BE2C (cell line): ENCODE results near the gene PTCH2.
"Not testable (repeated sequence)": the region's sequence is repeated elsewhere in the genome, so short reads cannot be mapped to it uniquely, and the experiment has no call there.

ENCODE experiments used
- DNase-seq: peaks from one replicate; pipeline ENCODE4 v3.0.0-alpha.2; 2020
- H3K27me3 ChIP-seq: fragments of 250-450 bp; sonication (Bioruptor Pico); 2 replicates; pipeline ENCODE4 v1.5.1; 2020; ENCODE audit warnings: mild to moderate bottlenecking
- H3K36me3 ChIP-seq: fragments of 250-450 bp; sonication (Bioruptor Pico); 2 replicates; pipeline ENCODE4 v1.5.1; 2020; ENCODE audit warnings: mild to moderate bottlenecking
- H3K4me1 ChIP-seq: fragments of 250-450 bp; sonication (Bioruptor Pico); 2 replicates; pipeline ENCODE4 v1.5.1; 2020
- H3K4me3 ChIP-seq: 2 replicates; pipeline ENCODE4 v1.5.1; 2011; ENCODE audit warnings: low read depth, low read length
- H3K9me3 ChIP-seq: fragments of 250-450 bp; sonication (Bioruptor Pico); 2 replicates; pipeline ENCODE4 v1.5.1; 2020
- TF ChIP-seq, protein P1 (sequence below): IDR thresholded peaks from 2 replicates; pipeline ENCODE4 v1.5.1; 2012; ENCODE audit warnings: mild to moderate bottlenecking, low read depth, low read length

PTCH2 gene

DNA sequence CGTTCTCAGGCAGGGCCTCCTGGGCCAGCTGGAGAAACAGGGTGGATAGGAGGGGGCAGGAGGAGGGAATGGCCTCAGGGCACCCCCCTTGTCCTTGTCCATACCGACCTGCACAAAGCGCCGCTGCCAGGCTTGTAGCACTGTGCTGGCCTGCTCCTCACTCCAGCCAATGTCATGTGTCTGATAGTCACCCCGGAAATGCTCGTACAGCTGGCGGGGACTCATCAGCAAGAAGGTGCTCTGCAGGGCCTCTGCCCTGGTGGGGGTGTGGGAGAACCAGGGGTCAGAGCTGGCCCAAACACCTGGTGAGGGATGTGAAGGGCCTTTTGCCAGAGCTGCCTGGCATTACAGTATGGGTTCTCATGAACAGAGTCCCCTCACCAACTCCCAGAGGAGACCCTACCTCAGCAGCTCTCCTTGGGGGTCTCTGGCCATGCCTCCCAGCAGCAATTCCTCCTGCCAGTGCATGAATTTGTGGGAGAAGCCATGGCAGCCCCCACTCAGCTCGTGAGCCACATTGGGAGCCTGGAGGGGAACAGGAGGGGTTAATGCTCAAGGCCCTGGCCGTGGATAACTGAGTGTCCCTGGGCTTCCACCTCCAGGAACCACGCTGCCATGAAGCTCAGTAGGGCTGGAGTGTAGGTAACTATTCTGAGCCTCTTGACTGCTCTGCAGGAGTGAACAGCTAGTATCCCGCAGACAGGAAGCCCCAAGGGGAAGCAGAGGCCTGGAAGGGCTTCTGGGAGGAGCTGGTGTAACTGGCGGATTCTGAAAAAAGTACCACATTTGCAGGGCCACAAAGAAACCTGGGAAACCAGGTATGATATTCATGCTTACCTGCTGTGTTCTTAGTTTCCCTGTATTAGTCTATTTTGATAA is 13.3 kb downstream of the PTCH2 start:
- Histone ChIP-seq H3K36me3 (no peaks in the 10 kb centered on the region), H3K27me3 (no peaks in the 10 kb centered on the region), H3K4me3 (no peak overlapping the region), H3K9me3 (no peaks in the 10 kb centered on the region), H3K4me1 (no peaks in the 10 kb centered on the region)
- TF ChIP-seq, protein P1, sequence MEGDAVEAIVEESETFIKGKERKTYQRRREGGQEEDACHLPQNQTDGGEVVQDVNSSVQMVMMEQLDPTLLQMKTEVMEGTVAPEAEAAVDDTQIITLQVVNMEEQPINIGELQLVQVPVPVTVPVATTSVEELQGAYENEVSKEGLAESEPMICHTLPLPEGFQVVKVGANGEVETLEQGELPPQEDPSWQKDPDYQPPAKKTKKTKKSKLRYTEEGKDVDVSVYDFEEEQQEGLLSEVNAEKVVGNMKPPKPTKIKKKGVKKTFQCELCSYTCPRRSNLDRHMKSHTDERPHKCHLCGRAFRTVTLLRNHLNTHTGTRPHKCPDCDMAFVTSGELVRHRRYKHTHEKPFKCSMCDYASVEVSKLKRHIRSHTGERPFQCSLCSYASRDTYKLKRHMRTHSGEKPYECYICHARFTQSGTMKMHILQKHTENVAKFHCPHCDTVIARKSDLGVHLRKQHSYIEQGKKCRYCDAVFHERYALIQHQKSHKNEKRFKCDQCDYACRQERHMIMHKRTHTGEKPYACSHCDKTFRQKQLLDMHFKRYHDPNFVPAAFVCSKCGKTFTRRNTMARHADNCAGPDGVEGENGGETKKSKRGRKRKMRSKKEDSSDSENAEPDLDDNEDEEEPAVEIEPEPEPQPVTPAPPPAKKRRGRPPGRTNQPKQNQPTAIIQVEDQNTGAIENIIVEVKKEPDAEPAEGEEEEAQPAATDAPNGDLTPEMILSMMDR: no peak
- DNase-seq: no peak

DNA sequence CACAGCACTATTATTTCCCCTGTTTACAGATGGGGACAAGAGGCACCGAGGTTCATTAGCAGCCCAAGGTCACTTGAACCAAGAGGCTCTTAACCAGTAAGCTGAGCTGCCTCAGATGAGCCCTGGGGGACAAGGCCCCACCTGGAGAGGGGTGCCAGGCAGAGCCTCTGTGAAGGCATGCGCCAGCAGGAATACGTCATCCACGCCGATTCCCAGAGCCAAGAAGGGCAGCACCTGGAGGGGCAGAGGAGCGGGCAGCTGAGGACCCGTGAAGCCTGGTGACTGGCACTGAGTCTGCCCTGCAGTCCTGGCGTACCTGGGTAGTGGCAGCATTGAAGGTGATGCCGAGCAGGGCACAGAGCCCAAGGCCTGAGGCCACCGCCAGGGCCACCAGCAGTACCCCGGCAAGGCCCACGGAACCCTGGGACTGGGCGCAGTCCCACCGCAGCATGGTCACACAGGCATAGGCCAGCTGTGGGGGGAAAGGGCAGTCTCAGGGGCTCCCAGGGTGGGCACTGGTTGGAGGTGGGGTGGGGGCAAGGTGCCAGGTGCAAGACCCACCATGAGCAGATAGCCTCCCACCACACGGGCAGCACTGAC is 14.1 kb downstream of the PTCH2 start:
- H3K36me3 ChIP-seq: no peaks in the 10 kb centered on the region
- no peak for DNase-seq
- no peaks in the 10 kb centered on the region for H3K9me3 ChIP-seq
- no peaks in the 10 kb centered on the region for H3K4me1 ChIP-seq
- H3K27me3 ChIP-seq: no peaks in the 10 kb centered on the region
- H3K4me3 ChIP-seq: no peak overlapping the region
- TF ChIP-seq, protein P1: no peak

DNA sequence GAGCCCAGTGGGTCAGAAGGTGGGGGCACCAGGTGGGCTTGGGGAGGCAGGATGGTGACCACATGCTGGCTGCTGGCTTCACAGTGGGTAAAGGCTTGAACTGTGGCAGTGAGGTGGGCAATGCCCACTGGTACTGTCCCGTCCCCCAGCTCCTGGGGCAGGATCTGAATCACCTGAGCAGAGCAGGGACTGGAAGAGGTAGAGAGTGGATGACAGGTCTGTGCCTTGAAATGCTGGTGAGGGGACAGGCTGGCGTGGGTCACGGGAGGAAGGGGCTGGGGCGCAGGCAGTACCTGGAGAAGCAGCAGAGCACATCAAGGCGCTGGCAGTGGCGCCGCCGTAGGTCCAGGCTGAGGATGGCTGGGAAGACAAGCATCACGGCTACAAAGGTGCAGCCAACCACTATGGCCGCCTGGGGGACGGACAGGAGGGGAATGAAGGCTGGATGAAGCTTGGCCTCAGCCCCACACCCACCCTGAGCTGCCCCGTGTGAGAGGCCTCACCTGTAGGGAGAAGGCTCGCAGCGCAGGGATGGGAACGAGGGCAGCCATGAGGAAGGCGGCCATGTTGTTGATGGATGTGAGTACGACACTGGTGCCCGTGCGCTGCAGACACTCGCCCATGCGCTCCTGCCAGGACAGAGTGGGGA is 14.9 kb downstream of the PTCH2 start:
- Histone ChIP-seq H3K9me3 (no peaks in the 10 kb centered on the region), H3K4me3 (no peak overlapping the region), H3K27me3 (no peaks in the 10 kb centered on the region), H3K36me3 (no peaks in the 10 kb centered on the region), H3K4me1 (no peaks in the 10 kb centered on the region)
- TF ChIP-seq, protein P1: no peak
- no peak for DNase-seq

DNA sequence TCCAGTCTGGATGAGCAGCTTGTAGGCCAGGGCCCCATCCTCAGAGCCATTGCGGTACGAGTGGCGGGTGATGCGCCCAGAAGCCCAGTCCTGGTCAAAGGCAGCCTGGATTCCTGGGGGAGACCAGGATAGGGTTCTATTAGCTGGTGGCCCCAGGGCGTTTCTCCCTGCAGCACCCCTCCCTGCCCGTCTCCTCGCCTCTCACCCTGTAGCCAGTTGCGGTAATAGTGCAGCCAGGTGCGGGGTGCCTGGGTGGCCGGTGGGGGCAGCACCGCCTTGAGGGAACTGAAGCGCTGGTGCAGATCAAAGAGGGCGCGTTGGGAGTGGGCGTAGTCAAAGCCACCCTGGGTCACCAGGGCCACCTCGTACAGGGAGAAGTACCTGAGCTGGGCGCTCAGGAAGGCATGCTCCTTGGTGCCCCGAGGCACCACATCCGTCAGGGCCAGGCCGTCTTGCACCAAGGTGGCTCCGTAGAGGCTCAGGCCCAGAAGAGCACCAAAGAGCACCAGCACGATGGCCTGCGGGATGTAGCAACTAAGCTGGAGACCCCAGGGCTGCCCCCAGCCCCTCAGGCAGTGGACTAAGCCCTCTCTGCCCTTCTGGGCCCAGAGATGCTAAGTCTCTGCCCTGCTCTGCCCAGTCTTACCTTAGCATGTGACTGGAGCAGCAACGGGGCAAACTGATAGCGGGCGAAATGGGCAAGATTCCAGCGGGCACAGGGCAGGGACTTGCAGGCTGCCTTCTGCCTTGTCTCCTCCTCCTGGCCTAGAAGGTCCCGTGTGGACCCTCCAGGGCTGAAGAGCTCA is 15.7 kb downstream of the PTCH2 start:
- no peak for DNase-seq
- H3K27me3 ChIP-seq: no peaks in the 10 kb centered on the region
- H3K4me3 ChIP-seq: no peak overlapping the region
- TF ChIP-seq, protein P1: no peak
- H3K36me3 ChIP-seq: no peaks in the 10 kb centered on the region
- H3K9me3 ChIP-seq: no peaks in the 10 kb centered on the region
- no peaks in the 10 kb centered on the region for H3K4me1 ChIP-seq

DNA sequence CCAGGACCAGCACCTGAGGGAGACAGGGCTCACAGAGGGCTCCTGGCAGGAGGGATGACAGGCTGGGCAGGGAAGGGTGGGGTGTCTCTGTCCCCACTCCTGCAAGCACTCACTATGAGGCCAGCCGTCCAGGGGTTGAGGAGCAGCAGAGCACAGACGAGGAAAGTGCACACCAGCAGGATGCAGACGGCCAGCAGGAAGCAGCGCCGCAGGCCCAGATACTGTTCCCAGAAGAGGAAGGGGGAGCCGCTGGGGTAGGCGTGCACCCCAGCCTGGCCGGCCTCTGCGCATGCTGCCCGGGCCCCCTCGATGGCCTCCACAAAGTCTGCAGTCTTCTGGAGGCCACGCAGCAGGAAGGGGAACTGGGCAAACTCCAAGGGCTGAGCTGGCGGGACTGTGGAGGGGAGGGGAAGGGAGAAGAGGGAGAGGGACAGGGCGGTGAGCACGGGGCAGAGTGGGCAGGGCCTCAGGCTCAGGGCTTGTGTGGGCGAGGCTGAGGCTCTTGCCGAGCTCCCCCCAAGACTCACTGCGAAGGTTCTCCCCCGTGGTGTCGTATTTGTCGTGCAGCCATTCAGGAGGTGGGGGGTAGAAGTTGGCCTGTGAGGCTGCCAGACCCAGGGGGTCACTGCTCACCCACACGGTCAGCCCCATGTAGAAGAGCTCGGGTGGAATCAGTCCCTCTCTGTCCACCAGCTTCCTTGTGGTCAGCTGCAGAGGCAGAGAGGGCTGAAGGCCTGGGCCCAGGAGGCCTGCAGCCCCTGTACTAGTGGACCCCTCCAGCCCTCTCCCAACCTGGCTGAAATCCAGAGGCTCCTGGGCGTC is 16.5 kb downstream of the PTCH2 start:
- no peaks in the 10 kb centered on the region for H3K27me3 ChIP-seq
- TF ChIP-seq, protein P1: no peak
- H3K9me3 ChIP-seq: no peaks in the 10 kb centered on the region
- H3K4me1 ChIP-seq: no peaks in the 10 kb centered on the region
- no peak overlapping the region for H3K4me3 ChIP-seq
- no peaks in the 10 kb centered on the region for H3K36me3 ChIP-seq
- no peak for DNase-seq

DNA sequence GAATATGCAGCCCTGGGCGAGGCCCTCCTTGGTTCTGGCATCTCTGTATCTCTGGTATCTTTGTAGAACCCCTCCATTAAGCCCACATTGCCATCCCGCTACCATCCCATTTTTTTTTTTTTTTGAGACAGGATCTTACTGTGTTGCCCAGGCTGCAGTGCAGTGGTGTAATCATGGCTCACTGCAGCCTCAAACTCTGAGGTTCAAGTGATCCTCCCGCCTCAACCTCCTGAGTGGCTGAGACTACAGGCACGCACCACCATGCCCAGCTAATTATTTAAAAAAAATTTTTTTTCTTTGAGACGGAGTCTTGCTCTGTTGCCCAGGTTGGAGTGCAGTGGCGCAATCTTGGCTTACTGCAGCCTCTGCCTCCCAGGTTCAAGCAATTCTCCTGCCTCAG is 18.7 kb downstream of the PTCH2 start:
- not testable (repeated sequence) for H3K36me3 ChIP-seq, H3K4me1 ChIP-seq, H3K27me3 ChIP-seq, H3K9me3 ChIP-seq, H3K4me3 ChIP-seq, DNase-seq
